BJ (cell line): ENCODE data around the gene UNC79. TPM values are rescaled to one million over a fixed set of nuclear protein-coding genes. Genes with fewer than 3 reads are reported as not detected.

Source experiments
- CTCF ChIA-PET: fragments of 350-600 bp; formaldehyde crosslinking; extraction: SDS; loops from one replicate; lab custom pipeline; 2021; ENCODE audit warnings: antibody characterized with exemption, inconsistent platforms; lab: Yijun Ruan, JAX
- POLR2A ChIA-PET: fragments of 300-600 bp; sonication (Branson Sonifier 250); formaldehyde crosslinking; extraction: SDS; loops from one replicate; lab custom pipeline; 2021; ENCODE audit warnings: antibody characterized with exemption; lab: Charles Lee
- DNase-seq: peaks from one replicate; pipeline ENCODE4 v3.0.0-alpha.2; 2011; ENCODE audit warnings: low read depth
- H3K27me3 ChIP-seq: 2 replicates; pipeline ENCODE4 v1.6.0; 2011; ENCODE audit warnings: low read length; ENCODE audit not compliant: control insufficient read depth, insufficient read depth
- H3K36me3 ChIP-seq: 2 replicates; pipeline ENCODE4 v1.5.1; 2011; ENCODE audit warnings: low read length; ENCODE audit not compliant: control insufficient read depth, insufficient read depth
- H3K4me3 ChIP-seq: 2 replicates; pipeline ENCODE4 v1.5.1; 2011; ENCODE audit warnings: low read depth, mild to moderate bottlenecking, control low read depth, low read length
- CTCF ChIP-seq: IDR thresholded peaks from 2 replicates; pipeline ENCODE4 v1.5.1; 2011; ENCODE audit warnings: low read depth, mild to moderate bottlenecking, control low read depth, inconsistent platforms, low read length, moderate library complexity; ENCODE audit not compliant: insufficient read depth
- polyA plus RNA-seq: library from polyadenylated mRNA; depleted of rRNA; stranded (reverse); fragments of >200 nt; gene quantifications from 2 replicates; pipeline ENCODE4 v1.2.3, GENCODE V29; 2011

Gene UNC79
- polyA plus RNA-seq, 1 experiment, result 0.04 TPM

- CTCF ChIA-PET, result no interaction called here
- Histone ChIP-seq H3K36me3 (no peaks in the 10 kb centered on the region), H3K27me3 (no peaks in the 10 kb centered on the region), H3K4me3 (no peak overlapping the region)
- TF ChIP-seq CTCF, result no peak
- no peak for DNase-seq
- POLR2A ChIA-PET, result no interaction called here
Observed at GRCh38 chr14:93628048-93628447, 197.3 kb downstream of the UNC79 start.

- TF ChIP-seq CTCF, result no peak
- Histone ChIP-seq H3K36me3 (no peaks in the 10 kb centered on the region), H3K4me3 (no peak overlapping the region), H3K27me3 (no peaks in the 10 kb centered on the region)
- DNase-seq, result no peak
- CTCF ChIA-PET, result no interaction called here
- POLR2A ChIA-PET, result no interaction called here
Observed at GRCh38 chr14:93629643-93630042, 198.9 kb downstream of the UNC79 start.

- no peak for TF ChIP-seq CTCF
- Histone ChIP-seq H3K4me3 (no peak overlapping the region), H3K27me3 (no peaks in the 10 kb centered on the region), H3K36me3 (no peaks in the 10 kb centered on the region)
- CTCF ChIA-PET, result no interaction called here
- POLR2A ChIA-PET, result no interaction called here
- DNase-seq, result no peak
Observed at GRCh38 chr14:93638790-93639189, 208.1 kb downstream of the UNC79 start.

- ChIA-PET CTCF (no interaction called here), POLR2A (no interaction called here)
- no peaks in the 10 kb centered on the region for H3K27me3 ChIP-seq
- no peak overlapping the region for H3K4me3 ChIP-seq
- TF ChIP-seq CTCF, result no peak
- DNase-seq, result no peak
- no peaks in the 10 kb centered on the region for H3K36me3 ChIP-seq
Observed at GRCh38 chr14:93643127-93643526, 212.4 kb downstream of the UNC79 start.

GRCh38 chr14:93643676-93644075 lies 212.9 kb downstream of the UNC79 start:
- no peak overlapping the region for H3K4me3 ChIP-seq
- TF ChIP-seq CTCF, result no peak
- ChIA-PET POLR2A (no interaction called here), CTCF (interaction anchor here (0.9 kb wide), 1 partner anchor 10 kb away, joined by 3 read pairs; no protein-coding TSS in a partner anchor)
- no peaks in the 10 kb centered on the region for H3K36me3 ChIP-seq
- no peaks in the 10 kb centered on the region for H3K27me3 ChIP-seq
- DNase-seq, result no peak
